Panc1 (cell line): ENCODE data around the gene CCDC178. TPM values are rescaled to one million over a fixed set of nuclear protein-coding genes. Genes with fewer than 3 reads are reported as not detected.

Experiments
- ATAC-seq: fragments of 200-7000 bp; cut with Tn5 transposase; 2 replicates; pipeline ENCODE4 v1.9.1; 2020; ENCODE audit warnings: mild to moderate bottlenecking, moderate library complexity
- BruUV-seq: library from RNA; stranded (reverse); fragments of 400-500 nt; replicated peaks from 2 replicates; lab custom pipeline; 2021; lab: Mats Ljungman, UMichigan
- CTCF ChIA-PET: fragments of 300-600 bp; sonication (Branson Sonifier 250); formaldehyde crosslinking; loops from one replicate; lab custom pipeline; 2022; ENCODE audit warnings: antibody characterized with exemption; lab: Charles Lee
- POLR2A ChIA-PET: fragments of 300-600 bp; sonication (Branson Sonifier 250); formaldehyde crosslinking; loops from one replicate; lab custom pipeline; 2022; ENCODE audit warnings: antibody characterized with exemption; lab: Charles Lee
- DNase-seq: peaks from one replicate; pipeline ENCODE4 v3.0.0-alpha.2; 2010; ENCODE audit warnings: low read depth, low spot score
- H3K27ac ChIP-seq: 2 replicates; pipeline ENCODE4 v1.5.1; 2011; ENCODE audit warnings: mild to moderate bottlenecking, low read length, inconsistent platforms
- H3K27me3 ChIP-seq: fragments of 200-500 bp; sonication (Bioruptor generic); 2 replicates; pipeline ENCODE4 v1.6.0; 2014; ENCODE audit warnings: low read length, inconsistent platforms; ENCODE audit not compliant: control insufficient read depth, insufficient read depth
- H3K36me3 ChIP-seq: fragments of 200-500 bp; sonication (Bioruptor generic); 2 replicates; pipeline ENCODE4 v1.5.1; 2014; ENCODE audit warnings: inconsistent platforms, mild to moderate bottlenecking, low read length, moderate library complexity; ENCODE audit not compliant: control insufficient read depth, insufficient read depth
- H3K4me1 ChIP-seq: 2 replicates; pipeline ENCODE4 v1.5.1; 2011; ENCODE audit warnings: inconsistent platforms, mild to moderate bottlenecking, low read length, moderate library complexity; ENCODE audit not compliant: control insufficient read depth, insufficient read depth
- H3K4me3 ChIP-seq, 2 experiments: 2 replicates each; pipeline ENCODE4 v1.5.1; 2011 to 2012; ENCODE audit warnings: low read depth in 2 of 2, low read length in 2 of 2, mild to moderate bottlenecking in 2 of 2, inconsistent platforms in 1 of 2, moderate library complexity in 1 of 2
- H3K9me3 ChIP-seq: fragments of 200-500 bp; sonication (Bioruptor generic); 2 replicates; pipeline ENCODE4 v1.5.1; 2014; ENCODE audit warnings: low read depth, mild to moderate bottlenecking, inconsistent platforms, low read length, moderate library complexity; ENCODE audit not compliant: control insufficient read depth, insufficient read depth
- CTCF ChIP-seq: fragments of 450-650 bp; IDR thresholded peaks from 2 replicates; pipeline ENCODE4 v1.5.1; 2017; ENCODE audit warnings: mild to moderate bottlenecking
- POLR2AphosphoS5 ChIP-seq: IDR thresholded peaks from 2 replicates; pipeline ENCODE4 v1.6.1; 2012; ENCODE audit warnings: mild to moderate bottlenecking, low read depth, low read length, moderate library complexity
- SIN3A ChIP-seq: IDR thresholded peaks from 2 replicates; pipeline ENCODE4 v1.6.1; 2012; ENCODE audit warnings: low read depth, mild to moderate bottlenecking, low read length, moderate library complexity, borderline replicate concordance; ENCODE audit not compliant: insufficient read depth
- TCF7L2 ChIP-seq: IDR thresholded peaks from 2 replicates; pipeline ENCODE4 v1.6.1; 2011; ENCODE audit warnings: mild to moderate bottlenecking, low read depth, low read length, inconsistent platforms
- in situ Hi-C: cut with HindIII; loops from 2 replicates; pipeline ENCODE4 v1.10.0; 2016; ENCODE audit warnings: low sequenced_read_pairs, low pct_unique_long_range_greater_than_20kb
- intact Hi-C: fragments of 100-400 bp; cut with micrococcal nuclease; formaldehyde crosslinking; loops from one replicate; pipeline ENCODE4 v1.10.0; 2022; ENCODE audit not compliant: unreplicated experiment
- total RNA-seq: library from RNA; stranded (reverse); gene quantifications from one replicate; pipeline ENCODE4 v1.2.1, GENCODE V29; 2021; ENCODE audit not compliant: unreplicated experiment
- TF ChIP-seq, protein P1 (sequence below), 2 experiments: IDR thresholded peaks; 2 replicates each; pipeline ENCODE4 v1.6.1; 2011 to 2012; ENCODE audit warnings: low read depth in 2 of 2, control low read depth in 1 of 2, low read length in 1 of 2, mild to moderate bottlenecking in 1 of 2, moderate library complexity in 1 of 2; ENCODE audit not compliant: insufficient read depth in 1 of 2

CCDC178 gene
- total RNA-seq, 1 experiment from 2014 or later, result not detected

GRCh38 chr18:32910694-32911296 is 529.7 kb downstream of the CCDC178 start:
- no peak overlapping the region for H3K4me3 ChIP-seq
- intact Hi-C loops, result no loop called here
- BruUV-seq, result no TSS peak
- ChIA-PET POLR2A (no interaction called here), CTCF (no interaction called here)
- no peaks in the 10 kb centered on the region for H3K9me3 ChIP-seq
- in situ Hi-C loops, result no loop called here
- ATAC-seq (peak; percentile 52; the same call in 1 of the 2 replicates), DNase-seq (no peak)
- H3K27ac ChIP-seq, result no peak overlapping the region
- no peaks in the 10 kb centered on the region; the same call in none of the 2 replicates for H3K4me1 ChIP-seq
- TF ChIP-seq, protein P1, sequence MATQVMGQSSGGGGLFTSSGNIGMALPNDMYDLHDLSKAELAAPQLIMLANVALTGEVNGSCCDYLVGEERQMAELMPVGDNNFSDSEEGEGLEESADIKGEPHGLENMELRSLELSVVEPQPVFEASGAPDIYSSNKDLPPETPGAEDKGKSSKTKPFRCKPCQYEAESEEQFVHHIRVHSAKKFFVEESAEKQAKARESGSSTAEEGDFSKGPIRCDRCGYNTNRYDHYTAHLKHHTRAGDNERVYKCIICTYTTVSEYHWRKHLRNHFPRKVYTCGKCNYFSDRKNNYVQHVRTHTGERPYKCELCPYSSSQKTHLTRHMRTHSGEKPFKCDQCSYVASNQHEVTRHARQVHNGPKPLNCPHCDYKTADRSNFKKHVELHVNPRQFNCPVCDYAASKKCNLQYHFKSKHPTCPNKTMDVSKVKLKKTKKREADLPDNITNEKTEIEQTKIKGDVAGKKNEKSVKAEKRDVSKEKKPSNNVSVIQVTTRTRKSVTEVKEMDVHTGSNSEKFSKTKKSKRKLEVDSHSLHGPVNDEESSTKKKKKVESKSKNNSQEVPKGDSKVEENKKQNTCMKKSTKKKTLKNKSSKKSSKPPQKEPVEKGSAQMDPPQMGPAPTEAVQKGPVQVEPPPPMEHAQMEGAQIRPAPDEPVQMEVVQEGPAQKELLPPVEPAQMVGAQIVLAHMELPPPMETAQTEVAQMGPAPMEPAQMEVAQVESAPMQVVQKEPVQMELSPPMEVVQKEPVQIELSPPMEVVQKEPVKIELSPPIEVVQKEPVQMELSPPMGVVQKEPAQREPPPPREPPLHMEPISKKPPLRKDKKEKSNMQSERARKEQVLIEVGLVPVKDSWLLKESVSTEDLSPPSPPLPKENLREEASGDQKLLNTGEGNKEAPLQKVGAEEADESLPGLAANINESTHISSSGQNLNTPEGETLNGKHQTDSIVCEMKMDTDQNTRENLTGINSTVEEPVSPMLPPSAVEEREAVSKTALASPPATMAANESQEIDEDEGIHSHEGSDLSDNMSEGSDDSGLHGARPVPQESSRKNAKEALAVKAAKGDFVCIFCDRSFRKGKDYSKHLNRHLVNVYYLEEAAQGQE (IDR thresholded peaks at IDR 0.05; ENCODE audit: insufficient read depth in 1 of 2, low read depth in 2 of 2, low read length in 1 of 2), result no peak
- TF ChIP-seq CTCF (no peak), TCF7L2 (no peak), POLR2AphosphoS5 (no peak), SIN3A (no peak)
- H3K36me3 ChIP-seq, result no peaks in the 10 kb centered on the region
- no peaks in the 10 kb centered on the region for H3K27me3 ChIP-seq

- ChIA-PET POLR2A (no interaction called here), CTCF (no interaction called here)
- H3K27me3 ChIP-seq, result no peaks in the 10 kb centered on the region
- in situ Hi-C loops, result no loop called here
- H3K4me1 ChIP-seq, result no peaks in the 10 kb centered on the region; the same call in none of the 2 replicates
- no peak overlapping the region for H3K27ac ChIP-seq
- intact Hi-C loops, result no loop called here
- no peak overlapping the region for H3K4me3 ChIP-seq
- no TSS peak for BruUV-seq
- no peaks in the 10 kb centered on the region for H3K36me3 ChIP-seq
- DNase-seq (no peak), ATAC-seq (no peak)
- TF ChIP-seq TCF7L2 (no peak), SIN3A (no peak), CTCF (no peak), POLR2AphosphoS5 (no peak)
- TF ChIP-seq, protein P1 (IDR thresholded peaks at IDR 0.05; ENCODE audit: insufficient read depth in 1 of 2, low read depth in 2 of 2, low read length in 1 of 2), result no peak
- no peaks in the 10 kb centered on the region for H3K9me3 ChIP-seq
Measured at GRCh38 chr18:32909798-32910561, 530.5 kb downstream of the CCDC178 start.
